GM12872 (cell line): Measurements from ENCODE around the gene HLX.

ENCODE experiments used
- CTCF ChIP-seq: IDR thresholded peaks from 3 replicates; pipeline ENCODE4 v1.5.1; 2011; ENCODE audit warnings: low read depth, mild to moderate bottlenecking, low read length, moderate library complexity; ENCODE audit not compliant: insufficient read depth

The HLX gene

GRCh38 chr1:220894025-220894923, 15.0 kb downstream of the HLX start:
- TF ChIP-seq CTCF: no peak

- TF ChIP-seq CTCF: no peak
Observed at GRCh38 chr1:220894924-220895256, 15.6 kb downstream of the HLX start.

GRCh38 chr1:220895412-220895946, 16.2 kb downstream of the HLX start:
- no peak for TF ChIP-seq CTCF

GRCh38 chr1:220896092-220896491, 16.8 kb downstream of the HLX start:
- TF ChIP-seq CTCF: no peak

GRCh38 chr1:220900842-220901241, 21.6 kb downstream of the HLX start:
- TF ChIP-seq CTCF: no peak

GRCh38 chr1:220901881-220902280, 22.6 kb downstream of the HLX start:
- TF ChIP-seq CTCF: no peak

- no peak for TF ChIP-seq CTCF
Observed at GRCh38 chr1:220902916-220903315, 23.7 kb downstream of the HLX start.
